ENCODE measurements around the gene NAT16.
"Not testable (repeated sequence)": the region's sequence is repeated elsewhere in the genome, so short reads cannot be mapped to it uniquely, and the experiment has no call there.

NAT16 gene

GRCh38 chr7:101156866-101157589 is 23.1 kb downstream of the NAT16 start:
- no peak for DNase-seq

- DNase-seq: no peak
These were observed 23.8 kb downstream of the NAT16 start for GRCh38 chr7:101156277-101156676.

- no peak for DNase-seq
These were observed 24.8 kb downstream of the NAT16 start for GRCh38 chr7:101155303-101155702.

GRCh38 chr7:101154693-101155102 is 25.4 kb downstream of the NAT16 start:
- DNase-seq: no peak

DNA sequence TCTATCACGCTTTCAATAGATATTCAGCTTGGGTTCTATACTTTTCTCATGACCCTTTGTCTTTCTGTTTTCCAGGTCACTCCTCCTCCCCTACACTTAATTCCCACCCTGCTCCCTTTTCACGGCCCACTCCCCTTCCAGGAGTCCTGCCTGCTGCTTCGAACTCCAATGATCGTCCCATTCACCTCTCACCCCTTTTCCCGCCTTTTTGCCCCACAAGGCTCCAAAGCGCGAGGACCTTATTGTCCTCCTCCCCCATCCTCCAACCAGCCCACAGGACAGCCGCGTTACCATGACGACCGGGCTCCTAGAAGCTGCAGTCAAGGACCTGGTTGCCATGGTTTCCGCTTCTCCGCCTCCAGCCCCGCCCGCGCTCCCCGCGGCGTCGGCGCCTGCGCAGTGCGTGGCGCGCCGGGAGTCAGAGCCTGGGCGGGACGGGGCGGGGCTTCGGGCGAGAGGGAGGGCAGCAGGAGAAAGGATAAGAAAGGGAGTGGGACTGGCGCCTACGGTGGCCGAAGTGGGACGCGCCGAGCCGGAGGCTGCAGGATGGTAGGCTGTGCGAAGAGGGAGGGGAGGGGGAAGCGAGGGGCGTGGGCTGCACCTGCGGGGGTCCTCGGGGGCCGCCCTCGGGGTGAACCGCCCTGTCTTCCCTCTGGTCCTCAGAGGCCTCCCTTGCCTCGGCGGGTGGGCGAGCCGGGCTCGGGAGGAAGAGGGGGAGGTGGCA is 26.0 kb downstream of the NAT16 start, which contains the start of gene AP1S1:
TSS of gene AP1S1 (plus strand) at position 508 of the 724 bp plus-strand sequence. CDS start at position 547, 39 bp downstream.
- no peak for DNase-seq

DNA sequence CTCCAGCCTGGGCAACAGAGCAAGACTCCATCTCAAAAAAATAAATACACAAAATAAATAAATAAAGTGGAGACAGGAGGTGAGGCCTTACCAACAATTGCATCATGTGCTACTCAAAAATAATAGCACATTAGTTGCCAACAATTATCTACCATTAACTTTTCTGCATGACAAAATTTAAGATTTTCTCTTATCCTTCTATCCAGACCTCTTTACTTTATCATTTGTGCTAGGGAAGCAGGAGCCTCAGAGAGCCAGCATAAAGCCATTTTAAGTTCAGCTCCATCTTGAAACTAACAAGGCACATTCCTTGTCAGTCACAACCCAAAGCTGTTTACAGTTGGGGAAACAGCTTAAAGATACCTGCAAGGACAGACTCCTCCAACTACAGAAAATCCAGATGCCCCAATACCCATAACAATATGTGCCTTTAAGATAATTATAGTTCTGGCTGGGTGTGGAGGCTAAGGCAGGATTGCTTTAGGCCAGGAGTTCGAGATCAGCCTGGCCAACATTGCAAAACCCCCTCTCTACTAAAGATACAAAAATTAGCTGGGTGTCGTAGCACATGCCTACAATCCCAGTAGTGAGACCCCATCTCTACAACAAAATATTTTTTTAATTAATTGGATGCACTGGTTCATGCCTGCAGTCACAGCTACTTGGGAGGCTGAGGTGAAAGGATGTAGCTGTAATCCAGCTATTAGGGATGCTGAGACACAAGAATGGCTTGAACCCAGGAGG is 28.0 kb downstream of the NAT16 start:
- no peak for DNase-seq

DNA sequence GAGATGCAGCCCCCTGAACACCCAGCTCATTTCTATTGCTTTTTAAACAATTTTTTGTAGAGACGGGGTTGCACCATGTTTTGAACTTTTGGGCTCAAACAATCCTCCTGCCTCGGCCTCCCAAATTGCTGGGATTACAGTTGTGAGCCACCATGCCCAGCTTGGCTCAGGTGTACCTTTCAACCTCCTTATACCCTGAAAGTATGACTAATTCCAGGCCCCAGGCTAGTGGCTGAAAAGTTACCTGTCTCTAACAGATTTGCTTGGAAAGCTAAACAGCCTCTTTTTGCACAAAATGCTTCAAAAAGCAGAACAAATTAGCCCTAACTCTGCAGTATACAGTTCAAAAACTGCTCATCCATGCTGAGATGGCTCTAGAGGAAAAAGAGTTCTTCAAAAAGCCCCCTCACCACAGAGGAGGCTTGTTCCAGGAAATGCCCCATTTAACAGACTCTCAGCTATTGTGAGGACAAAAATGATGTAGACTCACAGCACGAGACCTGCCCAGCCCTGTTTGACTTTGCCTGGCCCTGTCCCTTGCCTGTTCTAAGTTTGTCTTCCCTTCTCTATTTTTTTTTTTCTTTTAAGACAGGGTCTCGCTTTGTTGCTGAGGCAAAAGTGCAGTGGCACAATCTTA is 39.2 kb downstream of the NAT16 start:
- no peak for DNase-seq

GRCh38 chr7:101140339-101140699 is 39.8 kb downstream of the NAT16 start:
- DNase-seq: no peak

- DNase-seq: no peak
These were observed 41.8 kb downstream of the NAT16 start for GRCh38 chr7:101138213-101138870.

DNA sequence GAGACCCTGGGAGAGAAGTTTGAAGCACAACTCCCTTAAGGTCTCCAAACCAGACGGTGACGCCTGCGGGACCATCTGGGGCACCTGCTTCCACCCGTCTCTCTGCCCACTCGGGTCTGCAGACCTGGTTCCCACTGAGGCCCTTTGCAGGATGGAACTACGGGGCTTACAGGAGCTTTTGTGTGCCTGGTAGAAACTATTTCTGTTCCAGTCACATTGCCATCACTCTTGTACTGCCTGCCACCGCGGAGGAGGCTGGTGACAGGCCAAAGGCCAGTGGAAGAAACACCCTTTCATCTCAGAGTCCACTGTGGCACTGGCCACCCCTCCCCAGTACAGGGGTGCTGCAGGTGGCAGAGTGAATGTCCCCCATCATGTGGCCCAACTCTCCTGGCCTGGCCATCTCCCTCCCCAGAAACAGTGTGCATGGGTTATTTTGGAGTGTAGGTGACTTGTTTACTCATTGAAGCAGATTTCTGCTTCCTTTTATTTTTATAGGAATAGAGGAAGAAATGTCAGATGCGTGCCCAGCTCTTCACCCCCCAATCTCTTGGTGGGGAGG is 42.4 kb downstream of the NAT16 start:
- DNase-seq: no peak

- no peak for DNase-seq
These were observed 45.6 kb downstream of the NAT16 start for GRCh38 chr7:101134399-101134980.

DNA sequence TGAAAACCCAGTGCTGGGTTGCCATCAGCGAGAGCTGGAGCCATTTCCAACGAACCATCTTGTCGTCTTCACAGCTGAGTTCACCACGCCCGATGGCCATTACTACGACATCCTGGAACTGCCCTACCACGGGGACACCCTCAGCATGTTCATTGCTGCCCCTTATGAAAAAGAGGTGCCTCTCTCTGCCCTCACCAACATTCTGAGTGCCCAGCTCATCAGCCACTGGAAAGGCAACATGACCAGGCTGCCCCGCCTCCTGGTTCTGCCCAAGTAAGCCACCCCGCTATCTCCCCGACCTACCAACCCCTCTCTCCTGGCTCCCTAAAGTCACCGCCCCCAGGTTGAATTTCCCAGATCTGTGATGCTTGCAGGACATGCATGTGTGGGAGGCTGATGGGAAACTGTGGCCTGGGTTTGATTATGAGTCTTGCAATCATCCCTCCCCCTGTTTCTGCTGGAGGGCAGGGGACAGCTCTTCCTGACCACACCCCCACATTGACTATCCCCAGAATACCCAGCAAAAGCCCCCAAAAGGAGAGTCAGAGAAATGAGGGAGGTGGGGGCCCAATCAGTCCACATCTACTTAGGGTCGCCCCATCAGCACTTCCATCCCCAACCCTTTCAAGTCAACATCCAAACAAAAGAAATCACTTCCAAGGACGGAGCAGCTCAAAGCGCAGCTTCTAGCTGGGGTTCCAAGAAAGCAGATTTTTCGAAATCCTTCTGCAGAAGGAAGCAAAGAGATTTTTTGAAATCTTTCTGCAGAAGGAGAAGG is 46.3 kb downstream of the NAT16 start:
- no peak for DNase-seq

DNA sequence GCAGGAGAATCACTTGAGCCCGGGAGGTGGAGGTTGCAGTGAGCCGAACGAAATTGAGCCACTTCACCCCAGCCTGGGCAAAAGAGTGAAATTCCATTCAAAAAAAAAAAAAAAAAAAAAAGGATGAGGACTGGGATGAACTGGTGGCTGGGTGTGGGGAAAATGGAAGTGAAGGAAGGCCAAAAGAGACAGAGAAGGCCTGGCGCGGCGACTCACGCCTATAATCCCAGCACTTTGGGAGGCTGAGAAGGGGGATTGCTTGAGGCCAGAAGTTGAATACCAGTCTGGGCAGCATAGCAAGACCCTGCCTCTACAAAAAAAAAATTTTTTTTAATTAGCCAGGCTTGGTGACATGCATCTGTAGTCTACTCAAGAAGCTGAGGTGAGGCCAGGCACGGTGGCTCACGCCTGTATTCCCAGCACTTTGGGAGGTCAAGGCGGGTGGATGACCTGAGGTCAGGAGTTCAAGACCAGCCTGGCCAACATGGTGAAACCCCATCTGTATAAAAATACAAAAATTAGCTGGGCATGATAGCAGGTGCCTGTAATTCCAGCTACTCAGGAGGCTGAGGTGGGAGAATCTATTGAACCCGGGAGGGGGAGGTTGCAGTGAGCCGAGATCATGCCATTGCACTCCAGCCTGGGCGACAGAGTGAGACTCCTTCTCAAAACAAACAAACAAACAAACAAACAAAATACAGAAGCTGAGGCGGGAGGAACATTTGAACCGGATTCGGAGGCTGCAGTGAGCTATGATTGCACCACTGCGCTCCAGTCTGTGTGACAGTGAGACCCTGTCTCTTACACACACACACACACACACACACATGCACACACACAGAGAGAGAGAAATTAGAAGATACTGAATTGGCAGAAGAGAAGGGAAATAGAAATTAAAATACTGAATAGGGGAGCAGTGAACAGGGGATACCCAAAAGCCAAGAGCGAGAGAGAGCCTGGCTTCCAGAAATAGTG is 47.2 kb downstream of the NAT16 start:
- not testable (repeated sequence) for DNase-seq

DNA sequence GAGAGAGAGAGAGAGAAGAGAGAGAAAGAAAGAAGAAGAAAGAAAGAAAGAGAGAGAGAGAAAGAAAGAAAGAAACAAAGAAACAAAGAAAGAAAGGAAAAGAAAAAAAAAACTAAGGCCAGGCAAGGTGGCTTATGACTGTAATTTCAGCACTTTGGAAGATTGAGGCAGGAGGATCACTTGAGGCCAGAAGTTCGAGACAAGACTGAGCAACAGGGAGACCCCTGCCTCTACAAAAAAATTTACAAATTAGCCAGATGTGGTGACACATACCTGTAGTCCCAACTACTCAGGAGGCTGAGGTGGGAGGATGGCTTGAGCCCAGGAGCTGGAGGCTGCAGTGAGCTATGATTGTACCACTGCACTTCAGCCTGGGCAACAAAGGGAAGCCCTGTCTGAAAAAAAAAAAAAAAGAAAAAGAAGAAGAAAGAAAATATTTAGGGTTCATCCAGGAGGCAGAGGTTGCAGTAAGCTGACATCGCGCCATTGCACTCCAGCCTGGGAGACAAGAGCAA is 50.4 kb downstream of the NAT16 start:
- DNase-seq: no peak

GRCh38 chr7:101128040-101128834 is 51.9 kb downstream of the NAT16 start:
- DNase-seq: no peak

GRCh38 chr7:101127460-101128039 is 52.5 kb downstream of the NAT16 start:
- no peak for DNase-seq

GRCh38 chr7:101126651-101127459 is 53.2 kb downstream of the NAT16 start, which contains the start of gene SERPINE1:
SERPINE1 (plus strand) TSS chr7:101127104; CDS start chr7:101128394, 1,290 bp downstream.
- DNase-seq: no peak

Data from cortex of kidney (tissue), 1 donor.